HepG2 (cell line): ENCODE measurements around the gene SSBP4. TPM values are rescaled to one million over a fixed set of nuclear protein-coding genes. Genes with fewer than 3 reads are reported as not detected.

Experiments used
- BCL3 ChIP-seq: sonication (generic); formaldehyde crosslinking; IDR thresholded peaks from 2 replicates; pipeline ENCODE4 v1.5.1; 2020; ENCODE audit warnings: mild to moderate bottlenecking, missing genetic modification reagents, moderate library complexity
- CBX2 ChIP-seq, 2 experiments: fragments of 200-600 bp in 1 of 2; sonication (generic); formaldehyde crosslinking in 1 of 2; IDR thresholded peaks; 2 replicates each; pipeline versions ENCODE4 v1.7.0 to v1.8.1; 2018 to 2022; ENCODE audit warnings: low read depth in 2 of 2, low read length in 1 of 2, mild to moderate bottlenecking in 1 of 2, missing genetic modification reagents in 1 of 2
- ELF4 ChIP-seq: sonication (generic); formaldehyde crosslinking; IDR thresholded peaks from 2 replicates; pipeline ENCODE4 v1.5.0; 2020; ENCODE audit warnings: missing genetic modification reagents, mild to moderate bottlenecking, moderate library complexity, borderline replicate concordance
- HCFC1 ChIP-seq: fragments of 150-350 bp; IDR thresholded peaks from 2 replicates; pipeline ENCODE4 v1.6.1; 2014; ENCODE audit warnings: low read depth, low read length
- HMGA1 ChIP-seq: sonication (generic); formaldehyde crosslinking; conservative IDR thresholded peaks from 2 replicates; pipeline ENCODE4 v1.4.0; 2020; ENCODE audit warnings: missing genetic modification reagents
- HOXA9 ChIP-seq: sonication (generic); formaldehyde crosslinking; IDR thresholded peaks from 2 replicates; pipeline ENCODE4 v1.8.1; 2022; ENCODE audit warnings: missing genetic modification reagents, mild to moderate bottlenecking, moderate library complexity, borderline replicate concordance
- IKZF4 ChIP-seq: sonication (generic); formaldehyde crosslinking; IDR thresholded peaks from 2 replicates; pipeline ENCODE4 v1.5.1; 2020; ENCODE audit warnings: borderline replicate concordance, mild to moderate bottlenecking, low read depth, missing genetic modification reagents; ENCODE audit errors: not compliant biosample characterization
- NFE2L2 ChIP-seq: fragments of 150-350 bp; IDR thresholded peaks from 2 replicates; pipeline ENCODE4 v1.6.1; 2014; ENCODE audit warnings: low read length
- NR1H2 ChIP-seq: sonication (generic); formaldehyde crosslinking; IDR thresholded peaks from 2 replicates; pipeline ENCODE4 v1.8.1; 2022; ENCODE audit warnings: low read depth, missing genetic modification reagents, borderline replicate concordance
- RARG ChIP-seq: sonication (generic); formaldehyde crosslinking; IDR thresholded peaks from 2 replicates; pipeline ENCODE4 v1.4.0; 2020; ENCODE audit warnings: low read depth, mild to moderate bottlenecking, missing genetic modification reagents
- REST ChIP-seq, 2 experiments: IDR thresholded peaks; 2 replicates each; pipeline ENCODE4 v1.6.1; 2011 to 2012; ENCODE audit warnings: low read length in 2 of 2, borderline replicate concordance in 1 of 2, low read depth in 1 of 2, mild to moderate bottlenecking in 1 of 2, moderate library complexity in 1 of 2
- RFX3 ChIP-seq: IDR thresholded peaks from 2 replicates; pipeline ENCODE4 v1.6.1; 2016; ENCODE audit warnings: missing biosample characterization, missing genetic modification reagents
- SNRNP70 ChIP-seq: fragments of 200-400 bp; formaldehyde crosslinking; IDR thresholded peaks from 2 replicates; pipeline ENCODE4 v1.6.1; 2017; ENCODE audit warnings: mild to moderate bottlenecking, low read depth, low read length, moderate library complexity
- YEATS2 ChIP-seq: sonication (generic); formaldehyde crosslinking; IDR thresholded peaks from 2 replicates; pipeline ENCODE4 v1.4.0; 2020; ENCODE audit warnings: missing genetic modification reagents, borderline replicate concordance
- ZBTB26 ChIP-seq: IDR thresholded peaks from 2 replicates; pipeline ENCODE4 v1.6.1; 2016; ENCODE audit warnings: missing compliant biosample characterization, missing genetic modification reagents, borderline replicate concordance
- ZFY ChIP-seq: sonication (generic); formaldehyde crosslinking; IDR thresholded peaks from 2 replicates; pipeline ENCODE4 v1.4.0; 2020; ENCODE audit warnings: missing genetic modification reagents
- ZNF414 ChIP-seq: sonication (generic); formaldehyde crosslinking; IDR thresholded peaks from 2 replicates; pipeline ENCODE4 v1.5.0; 2020; ENCODE audit warnings: missing genetic modification reagents
- ZNF574 ChIP-seq: sonication (generic); formaldehyde crosslinking; IDR thresholded peaks from 2 replicates; pipeline ENCODE4 v1.4.0; 2020; ENCODE audit warnings: missing genetic modification reagents
- polyA plus RNA-seq, 8 experiments: library from polyadenylated mRNA; depleted of rRNA in 3 of 8; stranded (reverse) in 7 of 8; unstranded in 1 of 8; fragments of >200 nt; fragmentation: Illumina TruSeq in 4 of 8; extraction: Trizol in 4 of 8; gene quantifications; 2 replicates each; pipeline versions ENCODE4 v1.2.1 to v1.2.3, GENCODE V29; 2011 to 2016; ENCODE audit warnings: low read depth in 4 of 8, missing spikeins in 1 of 8, mixed read lengths in 1 of 8; ENCODE audit not compliant: insufficient read depth in 1 of 8
- total RNA-seq, 5 experiments: library from RNA; depleted of rRNA; stranded (reverse); fragments of >200 nt; fragmentation: Illumina TruSeq; extraction: Trizol; gene quantifications; 2 replicates each; pipeline ENCODE4 v1.2.3, GENCODE V29; 2016; ENCODE audit warnings: low read depth in 1 of 5

SSBP4 gene
- total and polyA plus RNA-seq, 2 of the 13 experiments (the other 11 are each of a cell fraction or from before 2014, with no cell fraction given), result 20.8 to 39.5 TPM

GRCh38 chr19:18450931-18451836 lies 32.0 kb downstream of the SSBP4 start (continued):
- TF ChIP-seq ZNF414 (CRISPR knock-in tag) (no peak), NFE2L2 (no peak), CBX2 (IDR thresholded peaks at IDR 0.05; ENCODE audit: low read depth, low read length) (no peak), CBX2 (CRISPR knock-in tag; IDR thresholded peaks at IDR 0.05; ENCODE audit: low read depth) (no peak), YEATS2 (CRISPR knock-in tag) (peak; percentile 59; the same call in 1 of the 2 replicates), NR1H2 (CRISPR knock-in tag) (no peak), ELF4 (CRISPR knock-in tag) (no peak), HMGA1 (no peak), SNRNP70 (no peak), ZNF574 (CRISPR knock-in tag) (peak; percentile 70), ZBTB26 (CRISPR knock-in tag) (no peak), IKZF4 (no peak), RARG (CRISPR knock-in tag) (no peak), REST (IDR thresholded peaks at IDR 0.05; ENCODE audit: borderline replicate concordance in 1 of 2, low read depth in 1 of 2, low read length in 2 of 2) (no peak), HCFC1 (no peak), BCL3 (CRISPR knock-in tag) (peak; percentile 30; the same call in 1 of the 2 replicates), RFX3 (no peak), ZFY (CRISPR knock-in tag) (peak; percentile 47; the same call in 1 of the 2 replicates), HOXA9 (CRISPR knock-in tag) (no peak)
